ENCODE measurements around the gene HECTD1. TPM values are rescaled to one million over a fixed set of nuclear protein-coding genes. Genes with fewer than 3 reads are reported as not detected.

HECTD1 gene
- total RNA-seq, 1 experiment from 2014 or later: 153 TPM

DNA sequence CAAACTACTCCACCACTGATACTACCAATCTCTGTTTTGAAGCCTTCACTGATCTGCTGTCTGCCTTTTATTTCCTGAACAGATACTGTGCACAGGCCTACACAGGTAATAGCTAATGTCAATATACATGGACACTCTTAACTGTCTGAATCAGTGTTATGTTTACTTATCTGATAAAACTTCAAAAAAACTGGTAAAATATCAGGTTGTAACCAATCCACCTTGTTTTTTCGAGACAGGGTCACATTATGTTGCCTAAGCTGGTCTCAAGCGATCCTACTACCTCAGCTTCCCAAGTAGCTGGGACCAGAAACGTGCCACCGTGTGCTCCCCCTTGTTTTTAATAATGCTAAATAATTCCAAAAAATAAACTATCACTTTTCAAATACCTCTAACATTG, 43.5 kb downstream of the HECTD1 start:
- Histone ChIP-seq H3K27ac (no peak overlapping the region), H3K4me1 (no peaks in the 10 kb centered on the region), H3K36me3 (peaks cover 62% of the 10 kb centered on the region), H3K9me3 (replicated peaks) (no peaks in the 10 kb centered on the region), H3K27me3 (no peaks in the 10 kb centered on the region), H3K4me3 (no peak overlapping the region)
- DNase-seq: no peak

DNA sequence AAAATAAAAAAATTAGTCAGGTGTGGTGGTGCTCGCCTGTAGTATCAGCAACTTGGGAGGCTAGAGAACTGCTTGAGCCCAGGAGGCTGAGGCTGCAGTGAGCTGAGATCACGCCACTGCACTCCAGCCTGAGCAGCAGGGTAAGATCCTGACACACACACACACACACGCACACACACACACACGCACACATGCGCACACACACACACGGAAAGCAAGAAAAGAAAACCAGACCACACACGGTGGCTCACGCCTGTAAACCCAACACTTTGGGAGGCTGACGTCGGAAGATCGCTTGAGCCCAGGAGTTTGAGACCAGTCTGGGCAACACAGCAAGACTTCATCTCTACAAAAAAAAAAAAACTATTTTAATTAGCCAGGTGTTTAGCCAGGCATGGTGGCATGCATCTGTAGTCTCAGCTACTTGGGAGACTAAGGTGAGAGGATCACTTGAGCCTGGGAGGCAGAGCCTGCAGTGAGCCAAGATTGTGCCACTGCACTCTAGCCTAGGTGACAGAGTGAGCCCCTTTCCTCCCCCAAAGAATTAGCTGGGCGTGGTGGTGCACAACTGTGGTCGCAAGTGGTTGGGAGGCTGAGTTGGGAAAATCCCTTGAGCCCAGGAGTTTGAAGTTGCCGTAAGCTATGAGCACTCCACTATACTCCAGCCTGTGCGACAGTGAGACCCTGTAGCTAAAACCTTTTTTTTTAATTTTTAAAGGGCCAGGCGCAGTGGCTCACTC, 44.5 kb downstream of the HECTD1 start:
- H3K27me3 ChIP-seq: no peaks in the 10 kb centered on the region
- peaks cover 59% of the 10 kb centered on the region for H3K36me3 ChIP-seq
- H3K4me3 ChIP-seq: no peak overlapping the region
- no peak overlapping the region for H3K27ac ChIP-seq
- H3K4me1 ChIP-seq: no peaks in the 10 kb centered on the region
- no peaks in the 10 kb centered on the region for H3K9me3 ChIP-seq (replicated peaks)
- no peak for DNase-seq

DNA sequence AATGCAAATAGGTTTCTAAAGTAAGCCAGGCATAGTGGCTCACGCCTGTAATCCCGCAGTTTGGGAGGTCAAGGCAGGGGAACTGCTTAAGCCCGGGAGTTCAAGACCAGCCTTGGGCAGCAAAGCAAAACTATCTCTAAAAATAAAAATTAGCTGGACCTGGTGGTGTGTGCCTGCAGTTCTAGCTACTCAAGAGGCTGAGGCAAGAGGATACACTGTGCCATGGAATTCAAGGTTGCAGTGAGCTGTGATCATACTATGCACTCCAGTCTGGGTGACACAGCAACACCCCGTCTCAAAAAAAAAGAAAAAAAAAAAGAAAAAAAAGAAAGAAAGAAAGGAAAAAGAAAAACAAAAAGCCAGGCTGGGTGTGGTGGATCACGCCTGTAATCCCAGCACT, 46.3 kb downstream of the HECTD1 start:
- Histone ChIP-seq H3K36me3 (peaks cover 57% of the 10 kb centered on the region), H3K27me3 (no peaks in the 10 kb centered on the region)
- DNase-seq: no peak

DNA sequence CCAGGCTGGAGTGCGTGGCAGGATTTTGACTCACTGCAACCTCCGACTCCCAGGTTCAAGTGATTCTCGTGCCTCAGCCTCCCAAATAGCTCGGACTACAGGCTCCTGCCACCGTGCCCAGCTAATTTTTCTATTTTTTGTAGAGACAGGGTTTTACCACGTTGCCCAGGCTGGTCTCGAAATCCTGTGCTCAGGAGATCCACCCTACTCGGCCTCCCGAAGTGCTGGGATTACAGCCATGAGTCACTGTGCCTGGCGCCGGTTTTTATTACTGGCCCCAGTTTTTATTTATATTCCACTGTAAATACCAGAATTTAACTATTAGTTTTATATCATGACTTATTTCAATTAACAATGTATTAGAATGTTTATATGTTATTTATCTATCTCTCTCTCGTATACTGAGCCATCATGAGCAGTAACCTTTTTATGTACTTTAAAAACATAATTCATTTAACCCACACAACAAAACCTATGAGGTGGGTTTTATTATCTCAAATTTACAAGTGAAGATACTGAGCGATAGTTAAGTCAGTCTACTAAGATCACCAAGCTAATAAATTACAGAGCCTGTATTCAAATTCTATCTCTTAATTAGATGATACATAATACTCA, 47.8 kb downstream of the HECTD1 start:
- Histone ChIP-seq H3K36me3 (peaks cover 59% of the 10 kb centered on the region), H3K4me3 (no peak overlapping the region), H3K27ac (no peak overlapping the region), H3K27me3 (no peaks in the 10 kb centered on the region), H3K9me3 (replicated peaks) (no peaks in the 10 kb centered on the region), H3K4me1 (no peaks in the 10 kb centered on the region)
- DNase-seq: no peak

More for the DNA sequence above, 46.3 kb downstream of the HECTD1 start:
- Histone ChIP-seq H3K27ac (no peak overlapping the region), H3K4me3 (no peak overlapping the region), H3K9me3 (replicated peaks) (no peaks in the 10 kb centered on the region), H3K4me1 (no peaks in the 10 kb centered on the region)

DNA sequence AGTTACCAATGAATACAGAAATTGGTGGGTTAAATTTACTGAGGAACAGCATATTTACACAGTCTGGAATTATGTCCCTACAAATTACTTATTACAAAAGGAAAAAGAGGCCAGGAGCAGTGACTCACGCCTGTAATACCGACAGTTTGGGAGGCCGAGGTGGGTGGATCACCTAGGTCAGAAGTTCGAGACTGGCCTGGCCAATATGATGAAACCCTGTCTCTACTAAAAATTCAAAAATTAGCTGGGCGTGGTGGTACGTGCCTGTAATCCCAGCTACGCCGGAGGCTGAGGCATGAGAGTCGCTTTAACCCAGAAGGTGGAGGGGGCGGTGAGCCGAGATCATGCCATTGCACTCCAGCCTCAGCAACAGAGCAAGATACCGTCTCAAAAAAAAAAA, 52.6 kb downstream of the HECTD1 start:
- no peaks in the 10 kb centered on the region for H3K9me3 ChIP-seq (replicated peaks)
- H3K27me3 ChIP-seq: no peaks in the 10 kb centered on the region
- no peaks in the 10 kb centered on the region for H3K4me1 ChIP-seq
- no peak overlapping the region for H3K4me3 ChIP-seq
- H3K36me3 ChIP-seq: peaks cover 71% of the 10 kb centered on the region
- no peak overlapping the region for H3K27ac ChIP-seq
- DNase-seq: no peak

DNA sequence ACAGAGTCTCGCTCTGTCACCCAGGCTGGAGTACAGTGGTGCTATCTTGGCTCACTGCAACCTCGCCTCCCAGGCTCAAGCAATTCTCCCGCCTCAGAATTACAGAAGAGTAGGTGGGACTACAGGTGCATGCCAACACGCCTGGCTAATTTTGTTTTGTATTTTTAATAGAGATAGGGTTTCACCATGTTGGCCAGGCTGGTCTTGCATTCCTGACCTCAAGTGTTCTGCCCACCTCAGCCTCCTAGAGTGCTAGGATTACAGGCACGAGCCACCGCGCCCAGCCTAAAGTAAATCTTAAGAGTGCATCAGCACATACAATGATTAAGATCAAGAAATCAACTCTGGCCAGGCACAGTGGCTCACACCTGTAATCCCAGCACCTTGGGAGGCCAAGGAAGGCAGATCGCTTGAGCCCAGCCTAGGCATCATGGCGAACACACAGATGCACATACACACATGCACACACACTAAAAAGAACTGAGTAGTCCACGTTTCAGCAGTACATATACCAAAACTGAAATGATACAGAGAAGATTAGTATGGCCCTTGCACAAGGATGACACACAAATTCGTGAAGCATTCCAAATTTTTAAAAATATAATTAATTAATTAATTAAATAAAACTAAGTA, 65.0 kb downstream of the HECTD1 start:
- H3K4me3 ChIP-seq: no peak overlapping the region
- no peak for DNase-seq
- H3K27ac ChIP-seq: no peak overlapping the region
- no peaks in the 10 kb centered on the region for H3K27me3 ChIP-seq
- no peaks in the 10 kb centered on the region for H3K4me1 ChIP-seq
- H3K36me3 ChIP-seq: peaks cover 72% of the 10 kb centered on the region
- H3K9me3 ChIP-seq (replicated peaks): no peaks in the 10 kb centered on the region

DNA sequence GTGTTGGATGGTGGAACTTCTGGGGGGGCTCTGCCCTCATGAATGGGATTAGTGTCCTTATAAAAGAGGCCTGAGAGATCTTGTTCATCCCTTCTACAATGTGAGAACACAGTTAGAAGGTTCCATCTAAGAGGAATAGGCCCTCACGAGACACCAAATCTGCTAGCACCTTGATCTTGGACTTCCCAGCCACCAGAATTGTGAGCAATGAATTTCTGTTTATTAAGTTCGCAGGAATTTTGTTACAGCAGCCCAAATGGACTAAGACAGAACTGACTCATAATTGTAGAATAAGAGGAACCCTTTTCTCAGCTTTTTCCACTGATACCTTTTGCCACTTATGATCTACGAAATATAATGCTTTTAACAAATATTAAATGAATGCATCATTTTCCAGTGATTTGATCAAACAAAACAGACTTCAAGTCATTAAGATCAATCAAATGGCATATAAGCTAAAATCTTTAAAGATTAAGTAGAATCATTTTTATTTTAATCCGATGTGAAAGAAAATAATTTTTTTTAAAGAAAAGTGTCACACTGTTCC, 68.2 kb downstream of the HECTD1 start:
- Histone ChIP-seq H3K27me3 (no peaks in the 10 kb centered on the region), H3K4me1 (no peaks in the 10 kb centered on the region), H3K27ac (no peak overlapping the region), H3K9me3 (replicated peaks) (no peaks in the 10 kb centered on the region), H3K36me3 (peaks cover 77% of the 10 kb centered on the region), H3K4me3 (no peak overlapping the region)
- DNase-seq: no peak

DNA sequence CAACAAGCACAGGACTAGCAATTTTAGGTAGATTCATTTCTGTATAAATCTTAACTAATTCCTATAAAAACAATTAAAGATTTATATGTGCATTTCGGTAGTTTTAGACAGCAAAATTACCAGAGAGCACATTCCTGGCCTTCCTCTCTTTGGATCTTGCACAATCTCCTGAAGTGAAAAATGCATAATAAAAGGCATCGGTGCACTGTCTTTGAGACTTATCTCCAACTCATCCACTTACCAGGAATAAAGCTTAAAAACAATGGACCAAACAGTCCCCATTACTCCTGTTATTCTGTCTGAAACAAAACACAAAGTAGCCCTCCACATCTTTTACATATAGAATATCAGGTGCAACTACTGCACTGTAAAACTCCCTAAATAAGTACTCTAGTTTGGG, 69.3 kb downstream of the HECTD1 start:
- no peak for DNase-seq
- H3K27ac ChIP-seq: no peak overlapping the region
- H3K9me3 ChIP-seq (replicated peaks): no peaks in the 10 kb centered on the region
- no peaks in the 10 kb centered on the region for H3K4me1 ChIP-seq
- no peak overlapping the region for H3K4me3 ChIP-seq
- peaks cover 72% of the 10 kb centered on the region for H3K36me3 ChIP-seq
- no peaks in the 10 kb centered on the region for H3K27me3 ChIP-seq

DNA sequence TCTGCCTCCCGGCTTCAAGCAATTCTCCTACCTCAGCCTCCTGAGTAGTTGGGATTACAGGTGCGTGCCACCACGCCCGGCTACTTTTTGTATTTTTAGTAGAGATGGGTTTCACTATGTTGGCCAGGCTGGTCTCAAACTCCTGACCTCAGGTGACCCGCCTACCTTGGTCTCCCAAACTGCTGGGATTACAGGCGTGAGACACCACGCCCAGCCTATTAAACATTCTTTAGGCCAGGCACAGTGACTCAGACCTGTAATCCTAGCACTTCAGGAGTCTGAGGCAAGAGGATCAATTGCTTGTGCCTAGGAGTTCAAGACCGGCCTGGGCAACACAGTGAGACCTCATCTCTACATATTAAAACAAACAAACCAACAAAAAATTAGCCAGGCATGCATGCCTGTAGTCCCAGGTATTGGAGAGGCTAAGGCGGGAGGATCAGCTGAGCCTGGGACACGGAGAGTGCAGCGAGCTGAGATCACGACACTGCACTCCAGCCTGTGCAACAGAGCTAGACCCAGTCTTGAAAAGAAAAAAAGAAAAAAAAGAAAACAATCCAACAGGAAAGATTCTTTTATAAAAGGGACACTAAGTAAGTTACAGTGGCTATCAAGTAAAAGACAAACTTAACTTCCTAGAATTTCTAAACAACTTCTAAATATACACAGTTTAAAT, 70.2 kb downstream of the HECTD1 start:
- no peaks in the 10 kb centered on the region for H3K27me3 ChIP-seq
- H3K4me1 ChIP-seq: no peaks in the 10 kb centered on the region
- H3K27ac ChIP-seq: no peak overlapping the region
- H3K36me3 ChIP-seq: peaks cover 64% of the 10 kb centered on the region
- DNase-seq: no peak
- no peaks in the 10 kb centered on the region for H3K9me3 ChIP-seq (replicated peaks)
- no peak overlapping the region for H3K4me3 ChIP-seq

DNA sequence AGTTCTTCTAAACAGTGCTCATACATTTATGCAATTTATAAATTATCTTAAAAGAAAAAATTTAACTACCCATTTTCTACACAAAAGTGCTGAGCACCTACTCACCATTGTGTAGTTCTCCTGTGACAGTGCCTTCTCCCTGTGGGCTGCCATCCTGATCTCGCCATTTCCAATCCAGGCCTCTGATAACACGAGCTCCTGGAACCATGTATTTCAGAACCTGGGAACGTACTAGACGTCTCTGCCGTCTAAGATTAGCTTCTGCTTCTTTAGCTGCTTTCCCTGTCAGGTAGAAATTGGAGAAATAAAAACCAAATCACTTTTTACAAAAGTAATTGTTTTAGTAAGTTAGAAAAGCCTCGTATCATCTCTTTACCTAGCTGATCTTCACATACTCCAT, 74.5 kb downstream of the HECTD1 start:
- H3K27ac ChIP-seq: no peak overlapping the region
- H3K36me3 ChIP-seq: peaks cover 69% of the 10 kb centered on the region
- H3K4me3 ChIP-seq: no peak overlapping the region
- no peaks in the 10 kb centered on the region for H3K9me3 ChIP-seq (replicated peaks)
- no peaks in the 10 kb centered on the region for H3K4me1 ChIP-seq
- no peaks in the 10 kb centered on the region for H3K27me3 ChIP-seq
- no peak for DNase-seq

DNA sequence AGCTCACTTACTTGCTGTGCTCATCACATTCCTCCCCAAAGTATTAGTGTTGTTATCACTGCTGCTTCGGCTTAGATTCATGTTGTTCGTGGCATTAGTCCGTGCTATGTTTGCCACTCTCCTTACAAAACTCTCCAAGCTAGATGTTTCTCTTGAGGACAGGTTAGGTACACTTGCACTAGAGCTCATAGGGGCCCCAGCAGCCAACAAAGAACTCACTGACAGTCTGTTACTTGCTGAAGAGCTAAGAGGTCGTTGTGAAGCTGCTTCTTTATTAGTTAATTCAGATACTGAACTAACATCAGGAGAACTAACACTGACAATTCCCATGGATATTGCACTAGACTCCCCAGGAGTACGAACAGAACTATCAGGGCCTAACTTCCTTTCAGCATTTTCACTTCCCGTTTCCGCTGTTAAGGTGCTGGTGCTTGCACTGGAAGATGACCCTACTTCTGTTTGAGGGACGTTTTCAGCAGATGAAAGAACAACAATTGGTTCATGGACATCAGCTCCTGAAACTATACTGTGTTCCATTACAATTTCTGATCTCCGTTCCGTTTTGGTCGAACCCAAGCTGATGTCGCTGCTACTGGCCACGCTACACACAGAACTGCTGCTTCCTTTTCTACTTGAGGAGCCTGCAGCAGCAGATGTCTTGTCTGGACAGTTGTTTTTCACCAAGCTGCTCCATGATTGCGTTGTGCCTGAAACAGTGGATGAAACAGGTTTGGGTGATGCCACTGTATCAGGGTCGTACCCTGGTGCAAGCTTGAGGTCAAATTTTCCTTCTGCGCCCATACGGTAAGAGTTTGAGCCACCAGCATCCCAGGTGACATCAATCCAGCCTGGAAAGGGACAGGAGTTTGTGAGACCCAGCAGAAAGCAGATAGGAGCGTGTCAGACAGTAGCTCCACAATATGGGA, 78.7 kb downstream of the HECTD1 start:
- no peaks in the 10 kb centered on the region for H3K4me1 ChIP-seq
- no peaks in the 10 kb centered on the region for H3K9me3 ChIP-seq (replicated peaks)
- no peak for DNase-seq
- no peak overlapping the region for H3K4me3 ChIP-seq
- H3K27me3 ChIP-seq: no peaks in the 10 kb centered on the region
- H3K36me3 ChIP-seq: peaks cover 52% of the 10 kb centered on the region
- H3K27ac ChIP-seq: no peak overlapping the region

DNA sequence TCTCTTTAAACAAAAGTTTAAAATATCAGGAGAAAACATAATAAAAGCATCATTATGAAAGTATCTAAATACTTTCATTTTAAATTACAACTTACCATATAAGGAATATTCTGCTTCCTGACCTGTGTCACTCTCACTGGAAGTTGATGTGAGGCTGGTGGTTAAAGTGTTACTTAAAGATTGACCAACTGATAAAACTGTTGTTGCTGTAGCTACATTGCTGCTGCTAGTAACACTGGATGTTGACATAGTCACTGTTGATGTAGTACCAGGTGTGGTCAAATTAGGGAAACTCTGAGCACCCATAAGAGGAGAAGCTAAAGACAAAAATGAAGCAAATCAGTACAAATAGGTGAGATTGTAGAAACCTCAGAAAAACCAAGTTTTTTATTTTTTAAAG, 79.9 kb downstream of the HECTD1 start:
- DNase-seq: no peak
- Histone ChIP-seq H3K9me3 (replicated peaks) (no peaks in the 10 kb centered on the region), H3K4me3 (no peak overlapping the region), H3K36me3 (peaks cover 62% of the 10 kb centered on the region), H3K4me1 (no peaks in the 10 kb centered on the region), H3K27me3 (no peaks in the 10 kb centered on the region), H3K27ac (no peak overlapping the region)

DNA sequence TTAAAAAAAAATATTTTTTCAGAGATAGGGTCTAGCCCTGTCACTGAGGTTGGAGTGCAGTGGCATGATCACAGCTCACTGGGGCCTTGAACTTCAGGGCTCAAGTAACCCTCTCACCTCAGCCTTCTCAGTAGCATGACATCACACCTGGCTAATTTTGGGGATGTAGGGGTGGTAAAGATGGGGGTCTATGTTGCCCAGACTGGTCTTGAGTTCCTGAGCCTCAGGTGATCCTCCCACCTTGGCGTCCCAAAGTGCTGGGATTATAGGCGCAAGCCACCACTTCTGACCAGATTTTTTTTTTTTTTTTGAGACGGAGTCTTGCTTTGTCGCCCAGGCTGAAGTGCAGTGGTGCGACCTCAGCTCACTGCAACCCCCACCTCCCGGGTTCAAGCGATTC, 80.9 kb downstream of the HECTD1 start:
- H3K4me3 ChIP-seq: no peak overlapping the region
- no peak for DNase-seq
- H3K4me1 ChIP-seq: no peaks in the 10 kb centered on the region
- no peaks in the 10 kb centered on the region for H3K9me3 ChIP-seq (replicated peaks)
- H3K36me3 ChIP-seq: peaks cover 62% of the 10 kb centered on the region
- H3K27ac ChIP-seq: no peak overlapping the region
- H3K27me3 ChIP-seq: no peaks in the 10 kb centered on the region

DNA sequence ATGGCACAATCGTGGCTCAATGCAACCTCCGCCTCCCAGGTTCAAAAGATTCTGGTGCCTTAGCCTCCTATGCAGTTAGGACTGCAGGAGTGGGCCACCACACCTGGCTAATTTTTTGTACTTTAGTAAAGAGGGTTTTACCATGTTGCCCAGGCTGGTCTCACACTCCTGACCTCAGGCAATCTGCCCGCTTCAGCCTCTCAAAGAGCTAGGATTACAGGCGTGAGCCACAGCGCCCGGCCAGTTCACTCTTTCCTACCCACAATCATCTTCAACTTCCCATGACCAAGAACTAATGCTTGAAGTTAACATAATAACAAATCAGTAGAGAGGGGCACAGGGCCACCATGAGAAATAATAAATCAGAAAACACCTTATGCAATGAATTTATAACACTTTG, 82.4 kb downstream of the HECTD1 start:
- DNase-seq: no peak
- H3K27ac ChIP-seq: no peak overlapping the region
- H3K27me3 ChIP-seq: no peaks in the 10 kb centered on the region
- H3K36me3 ChIP-seq: peaks cover 57% of the 10 kb centered on the region
- H3K4me1 ChIP-seq: no peaks in the 10 kb centered on the region
- no peak overlapping the region for H3K4me3 ChIP-seq
- H3K9me3 ChIP-seq (replicated peaks): no peaks in the 10 kb centered on the region

Data from SJCRH30 (cell line).